NCI-H146 treated with DMSO at 0.1 percent for 48 hours (cell line): Measurements from ENCODE around the gene RNF166.

Experiments
- DNase-seq: peaks from one replicate; lab custom pipeline; 2025; ENCODE audit not compliant: unreplicated experiment; lab: John Stamatoyannopoulos, UW

RNF166 gene

DNA sequence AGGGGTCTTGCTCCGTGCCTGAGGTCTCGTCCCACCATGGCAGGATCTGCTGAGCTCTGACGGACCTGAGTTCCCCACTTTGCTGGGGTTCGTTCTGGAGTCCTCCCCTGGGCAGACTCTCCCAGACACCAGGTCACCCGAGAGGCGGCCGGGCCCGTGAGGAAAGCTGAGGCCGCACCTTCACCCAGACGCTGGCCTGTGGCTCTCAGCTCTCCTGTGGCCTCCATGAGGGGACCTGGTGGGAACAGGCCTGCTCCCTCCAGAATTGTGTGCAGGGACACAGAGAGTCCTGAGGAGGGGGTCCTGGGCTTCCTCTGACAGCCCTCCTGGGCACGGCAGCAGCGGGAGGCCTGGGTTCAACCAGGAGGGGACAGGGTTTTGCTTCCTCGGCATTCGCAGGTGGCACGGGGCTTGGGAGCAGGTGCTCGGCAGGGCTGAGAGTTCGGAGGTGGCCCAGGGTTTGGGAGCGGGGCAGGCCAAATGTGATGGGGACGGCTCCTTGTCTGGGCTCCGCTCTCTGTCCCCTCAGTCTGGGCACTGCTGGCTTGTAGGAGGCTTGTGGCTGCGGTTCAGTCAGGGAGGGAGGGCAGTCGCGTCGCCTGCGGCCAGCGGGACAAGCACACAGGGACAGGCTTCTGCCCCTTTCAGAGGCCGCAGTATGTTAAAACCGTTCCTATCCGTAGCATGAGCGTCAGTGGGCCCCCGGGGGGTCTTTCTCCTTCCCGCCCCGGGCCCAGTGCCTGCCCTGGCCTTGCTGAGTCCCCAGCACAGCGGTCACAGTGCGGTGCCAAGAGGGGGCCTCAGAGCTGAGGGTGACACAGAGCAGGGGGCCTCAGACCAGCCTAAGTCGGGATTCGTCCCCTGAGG lies 11.8 kb downstream of the RNF166 start:
- DNase-seq, result no peak

GRCh38 chr16:88693420-88694177 lies 12.6 kb downstream of the RNF166 start:
- no peak for DNase-seq

DNA sequence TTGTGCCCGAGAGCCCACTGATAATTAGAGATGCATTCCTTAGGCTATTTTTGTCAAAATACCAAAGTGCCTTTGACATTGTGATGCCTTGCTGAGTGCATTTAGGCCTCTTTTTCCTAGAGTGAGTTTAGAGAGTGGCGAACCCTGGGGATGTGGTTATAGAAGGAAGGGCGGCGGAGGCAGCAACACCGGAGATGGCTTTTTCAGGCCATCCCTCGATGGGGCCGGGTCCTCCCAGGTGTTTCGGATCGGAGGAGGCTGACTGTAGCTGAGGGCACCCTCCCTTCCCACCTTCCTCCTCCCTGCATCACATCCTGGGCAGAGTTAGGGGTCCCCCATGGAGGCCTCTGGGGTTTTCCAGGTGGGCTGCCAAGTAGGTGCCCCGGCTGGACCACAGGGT lies 13.3 kb downstream of the RNF166 start:
- DNase-seq, result no peak

GRCh38 chr16:88691924-88692560 lies 14.2 kb downstream of the RNF166 start:
- no peak for DNase-seq

- no peak for DNase-seq
These were observed 14.9 kb downstream of the RNF166 start for GRCh38 chr16:88691129-88691813.

DNA sequence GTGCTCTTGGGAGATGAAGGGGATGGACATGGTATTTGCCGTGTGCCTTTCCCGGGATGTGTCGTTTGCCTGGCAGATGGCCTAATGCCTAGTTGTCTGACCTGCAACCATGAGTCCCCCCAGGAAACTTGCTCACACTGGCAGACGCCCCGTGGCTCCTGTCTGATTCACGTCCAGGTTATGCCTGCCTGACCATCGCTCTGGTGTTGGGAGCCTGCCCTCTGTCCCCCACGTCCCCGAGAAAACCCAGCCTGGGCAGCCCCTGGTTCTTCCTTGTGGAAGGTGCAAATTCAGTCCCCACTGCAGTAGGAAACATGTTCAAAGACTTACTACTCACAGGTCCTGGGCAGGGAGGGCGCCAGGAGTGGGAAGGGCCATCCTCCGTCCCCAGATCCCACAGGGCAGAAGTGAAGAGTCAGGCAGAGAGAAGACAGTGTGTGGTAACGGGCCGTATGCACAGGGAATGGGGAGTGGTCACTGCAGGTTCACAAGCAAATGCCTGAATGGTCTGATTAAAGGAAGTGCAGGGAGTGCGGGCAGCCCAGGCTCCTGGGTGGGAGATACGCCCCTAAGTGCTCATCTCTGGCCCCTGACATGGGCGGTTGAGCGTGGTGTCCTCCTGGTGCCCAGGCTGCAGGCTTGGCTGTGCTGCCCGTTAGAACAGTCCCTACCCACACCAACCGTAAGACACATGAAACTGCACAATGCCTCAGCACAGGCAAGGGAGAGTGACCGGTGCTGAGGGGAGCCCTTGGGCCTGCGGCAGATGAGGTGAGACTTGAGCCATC lies 15.7 kb downstream of the RNF166 start:
- no peak for DNase-seq

DNA sequence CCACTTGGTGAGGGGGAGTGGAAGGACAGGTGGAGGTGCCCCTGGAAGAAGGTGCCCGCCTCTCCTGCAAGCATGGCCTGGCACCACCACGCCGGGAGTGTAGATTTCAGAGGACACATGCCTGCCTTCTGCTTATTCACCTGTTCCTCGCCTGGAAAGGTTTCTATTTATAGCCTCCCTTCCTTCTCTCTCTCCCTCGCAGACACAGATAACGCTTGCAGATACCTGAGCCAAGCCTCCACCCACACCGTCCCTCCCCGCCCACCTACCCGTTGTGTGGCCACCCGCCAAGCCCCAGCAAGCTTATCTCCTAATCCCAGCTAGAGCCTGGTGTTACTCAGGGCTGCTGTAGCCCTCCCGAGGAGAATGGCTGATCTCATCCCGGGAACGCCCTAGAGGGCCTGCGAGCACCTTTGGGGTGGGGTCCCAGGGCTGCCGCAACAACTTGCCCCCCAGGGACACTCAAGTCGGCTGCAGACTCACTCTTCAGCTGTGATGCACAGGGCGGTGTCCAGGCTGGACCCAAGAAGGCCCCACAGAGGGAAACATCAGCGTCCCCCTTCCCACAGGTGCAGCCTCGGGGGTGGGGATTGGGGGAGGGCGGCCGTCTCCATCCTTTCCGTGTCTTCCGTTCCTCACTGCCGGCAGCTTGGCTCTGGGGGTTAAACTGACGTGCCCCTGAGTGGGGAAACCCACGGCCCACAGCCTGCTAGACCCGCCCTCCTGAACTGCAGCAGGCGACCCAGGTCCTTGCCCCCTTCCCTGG lies 18.0 kb downstream of the RNF166 start:
- DNase-seq, result peak; percentile 69

DNA sequence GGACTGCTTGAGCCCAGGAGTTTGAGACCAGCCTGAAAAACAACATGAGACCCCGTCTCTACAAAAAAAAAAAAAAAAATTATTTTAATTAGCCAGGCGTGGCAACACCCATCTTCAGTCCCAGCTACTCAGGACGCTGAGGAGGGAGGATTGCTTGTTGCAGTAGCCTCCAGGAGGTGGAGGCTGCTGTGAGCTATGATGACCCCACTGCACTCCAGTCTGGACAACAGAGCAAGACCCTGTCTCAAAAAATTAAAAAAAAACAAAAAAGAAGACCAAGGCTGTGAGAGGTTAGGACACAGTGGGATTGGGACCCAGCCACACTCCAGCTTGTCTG lies 18.6 kb downstream of the RNF166 start:
- no peak for DNase-seq

- no peak for DNase-seq
These were observed 19.0 kb downstream of the RNF166 start for GRCh38 chr16:88687254-88687576.

GRCh38 chr16:88686439-88687253 lies 19.6 kb downstream of the RNF166 start, which contains the start of gene SNAI3:
SNAI3 (minus strand) TSS chr16:88686507; CDS start chr16:88686406, 101 bp downstream.
- peak; percentile 35 for DNase-seq

- no peak for DNase-seq
These were observed 20.2 kb downstream of the RNF166 start for GRCh38 chr16:88686062-88686438.

- DNase-seq, result no peak
These were observed 20.8 kb downstream of the RNF166 start for GRCh38 chr16:88685156-88686061.

DNA sequence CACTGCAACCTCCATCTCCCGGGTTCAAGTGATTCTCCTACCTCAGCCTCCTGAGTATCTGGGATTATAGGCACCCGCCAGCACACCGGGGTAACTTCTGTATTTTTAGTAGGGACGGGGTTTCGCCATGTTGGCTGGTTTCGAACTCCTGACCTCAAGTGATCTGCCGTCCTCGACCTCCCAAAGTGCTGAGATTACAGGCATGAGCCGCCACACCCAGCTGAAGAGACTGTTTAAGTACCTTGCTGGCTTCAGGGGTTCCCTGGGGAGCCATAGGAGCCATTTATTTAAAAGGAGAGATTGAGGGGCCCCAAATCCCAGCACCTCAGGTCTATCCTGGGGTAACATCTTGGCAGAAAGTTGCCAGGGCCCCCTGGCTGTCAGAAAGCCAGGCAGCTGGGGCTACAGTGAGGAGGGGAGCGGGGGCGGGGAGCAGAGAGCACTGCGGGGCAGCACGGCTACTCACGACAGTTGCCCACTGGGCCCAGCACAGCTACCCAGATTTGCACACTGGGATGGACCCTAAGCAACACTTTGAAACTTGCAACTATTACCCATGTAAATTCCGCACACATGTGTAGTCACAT lies 21.5 kb downstream of the RNF166 start:
- no peak for DNase-seq

DNA sequence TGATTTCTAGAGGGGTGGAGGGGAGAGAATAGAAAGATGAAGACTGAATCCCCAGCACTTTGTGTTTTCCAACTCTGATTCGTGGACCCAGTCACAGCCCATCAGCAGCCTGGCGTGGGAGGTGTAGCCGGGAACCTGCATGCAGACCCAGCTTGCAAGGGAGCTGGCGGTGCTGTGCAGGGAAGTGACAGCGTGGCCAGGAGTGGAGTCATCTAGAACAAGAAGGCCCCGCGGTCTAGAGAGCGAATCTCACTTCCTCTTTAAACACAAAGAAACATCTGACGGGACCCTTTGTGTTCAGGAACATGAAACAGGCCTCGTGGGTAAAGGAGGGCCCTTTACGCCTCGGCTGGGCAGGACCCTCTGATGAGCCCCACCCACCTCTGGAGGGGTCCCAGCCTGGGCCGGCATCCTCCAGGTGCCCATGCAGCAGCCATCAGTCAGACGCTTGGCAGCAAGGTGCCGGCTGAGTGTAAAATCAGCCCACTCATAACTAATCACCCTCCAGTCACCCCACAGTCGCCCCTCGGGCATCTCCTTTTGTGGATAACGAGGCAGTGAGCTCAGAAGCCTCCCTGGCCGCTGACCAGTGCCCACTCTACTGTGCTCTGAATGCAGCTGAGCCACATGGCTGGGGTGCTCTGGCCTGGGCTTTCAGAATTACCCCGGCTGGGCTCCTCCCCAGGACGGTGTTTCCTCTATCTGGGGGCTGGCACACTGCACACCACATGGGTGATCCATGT lies 24.3 kb downstream of the RNF166 start:
- DNase-seq, result no peak

DNA sequence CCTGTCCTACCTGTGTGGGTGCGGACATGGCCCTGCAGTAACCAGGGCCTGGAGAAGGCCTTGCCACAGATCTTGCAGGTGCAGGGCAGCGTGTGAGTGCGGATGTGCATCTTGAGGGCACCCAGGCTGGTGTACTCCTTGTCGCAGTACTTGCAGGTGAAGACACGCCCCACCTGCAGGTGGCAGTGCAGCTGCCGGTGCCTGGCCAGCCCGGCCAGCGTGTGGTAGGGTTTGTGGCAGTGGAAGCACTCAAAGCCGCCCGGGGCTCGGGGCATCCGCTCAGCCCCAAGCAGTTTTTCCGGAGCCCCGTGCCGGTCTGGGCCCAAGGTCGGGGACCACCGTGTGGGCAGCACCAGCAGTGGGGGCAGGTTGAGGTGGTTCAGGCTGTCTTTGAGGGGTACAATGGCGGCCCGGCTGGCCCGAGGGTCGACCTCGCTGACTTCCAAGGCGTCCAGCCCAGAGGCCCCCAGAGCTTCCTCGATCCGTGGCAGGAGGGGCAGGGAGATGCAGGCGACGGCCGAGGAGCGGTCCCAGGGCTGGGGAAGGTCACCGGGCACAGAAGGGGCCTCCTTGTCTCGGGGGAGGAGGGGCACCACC lies 25.0 kb downstream of the RNF166 start:
- DNase-seq, result no peak

- no peak for DNase-seq
These were observed 25.6 kb downstream of the RNF166 start for GRCh38 chr16:88680554-88681083.
